ENCODE results near the gene OR9Q2. TPM values are rescaled to one million over a fixed set of nuclear protein-coding genes. Genes with fewer than 3 reads are reported as not detected.

The OR9Q2 gene
- total RNA-seq, 1 experiment from 2014 or later: not detected

DNA sequence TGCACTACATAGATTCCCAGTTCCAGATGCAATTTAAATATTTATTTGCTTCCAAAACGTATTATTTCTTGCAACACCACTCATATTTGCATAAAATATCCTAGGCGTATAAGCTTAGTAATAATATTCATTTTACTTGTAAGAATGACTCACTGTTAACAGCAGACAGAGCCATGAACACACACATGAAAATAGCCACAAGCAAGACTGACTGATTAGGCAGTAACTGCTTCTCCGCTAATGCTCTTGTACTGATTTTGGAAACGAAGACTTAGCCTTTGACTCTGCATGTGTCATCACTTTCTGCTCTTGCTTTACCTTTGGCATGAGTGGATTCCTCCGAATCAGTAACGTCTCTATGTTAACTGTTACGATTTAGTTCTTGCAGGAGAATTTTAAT is 33.9 kb downstream of the OR9Q2 start:
- Histone ChIP-seq H3K27me3 (replicated peaks; ENCODE audit: insufficient read depth, low read depth, low read length, poor library complexity) (no peaks in the 10 kb centered on the region), H3K36me3 (ENCODE audit: insufficient read depth, low read length, poor library complexity, severe bottlenecking) (no peaks in the 10 kb centered on the region), H3K4me3 (ENCODE audit: low read depth, low read length, poor library complexity, severe bottlenecking) (no peak overlapping the region), H3K4me1 (ENCODE audit: insufficient read depth, low read length, poor library complexity, severe bottlenecking) (no peaks in the 10 kb centered on the region), H3K9me3 (ENCODE audit: low read depth, low read length, poor library complexity, severe bottlenecking) (no peaks in the 10 kb centered on the region), H3K27ac (ENCODE audit: low read depth, low read length, poor library complexity, severe bottlenecking) (no peak overlapping the region)
- intact Hi-C loops (cut with micrococcal nuclease; ENCODE audit: unreplicated experiment): no loop called here
- BruUV-seq (replicated peaks): no TSS peak
- ChIA-PET CTCF (no interaction called here), POLR2A (ENCODE audit: low non-redundant PET) (no interaction called here)
- TF ChIP-seq EZH2 (IDR thresholded peaks at IDR 0.05; ENCODE audit: borderline replicate concordance, low read depth, low read length, poor library complexity, severe bottlenecking): no peak
- DNase-seq (ENCODE audit: low spot score): no peak

DNA sequence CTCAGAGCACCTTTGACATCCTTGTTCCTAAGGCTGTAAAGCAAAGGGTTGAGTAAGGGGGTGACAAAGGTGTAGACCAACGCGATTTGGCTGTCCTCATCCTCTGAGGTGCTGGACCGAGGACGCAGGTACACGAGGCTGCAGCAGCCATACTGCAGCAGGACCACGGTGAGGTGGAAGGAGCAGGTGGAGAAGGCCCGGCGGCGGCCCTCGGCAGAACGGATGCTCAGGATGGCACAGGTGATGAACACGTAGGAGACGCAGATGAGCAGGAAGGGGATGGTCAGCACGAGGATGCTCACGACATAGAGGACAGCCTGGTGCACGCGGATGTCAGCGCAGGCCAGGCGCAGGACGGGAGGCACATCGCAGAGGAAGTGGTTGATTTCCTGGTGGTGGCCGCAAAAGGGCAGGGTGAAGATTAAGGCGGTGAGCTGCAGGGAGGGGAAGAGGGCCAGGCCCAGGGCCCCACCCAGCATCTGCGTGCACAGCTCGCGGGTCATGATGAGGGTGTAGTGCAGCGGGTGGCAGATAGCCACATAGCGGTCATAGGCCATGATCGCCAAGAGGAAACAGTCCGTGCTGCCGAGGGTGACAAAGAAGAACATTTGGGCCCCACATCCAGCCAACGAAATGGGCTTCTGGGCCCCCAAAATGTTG is 39.2 kb downstream of the OR9Q2 start:
- H3K27ac ChIP-seq (ENCODE audit: low read depth, low read length, poor library complexity, severe bottlenecking): no peak overlapping the region
- H3K27me3 ChIP-seq (replicated peaks; ENCODE audit: insufficient read depth, low read depth, low read length, poor library complexity): no peaks in the 10 kb centered on the region
- no peak for DNase-seq (ENCODE audit: low spot score)
- no peaks in the 10 kb centered on the region for H3K4me1 ChIP-seq (ENCODE audit: insufficient read depth, low read length, poor library complexity, severe bottlenecking)
- no peaks in the 10 kb centered on the region for H3K9me3 ChIP-seq (ENCODE audit: low read depth, low read length, poor library complexity, severe bottlenecking)
- CTCF ChIA-PET: no interaction called here
- TF ChIP-seq, protein P1, sequence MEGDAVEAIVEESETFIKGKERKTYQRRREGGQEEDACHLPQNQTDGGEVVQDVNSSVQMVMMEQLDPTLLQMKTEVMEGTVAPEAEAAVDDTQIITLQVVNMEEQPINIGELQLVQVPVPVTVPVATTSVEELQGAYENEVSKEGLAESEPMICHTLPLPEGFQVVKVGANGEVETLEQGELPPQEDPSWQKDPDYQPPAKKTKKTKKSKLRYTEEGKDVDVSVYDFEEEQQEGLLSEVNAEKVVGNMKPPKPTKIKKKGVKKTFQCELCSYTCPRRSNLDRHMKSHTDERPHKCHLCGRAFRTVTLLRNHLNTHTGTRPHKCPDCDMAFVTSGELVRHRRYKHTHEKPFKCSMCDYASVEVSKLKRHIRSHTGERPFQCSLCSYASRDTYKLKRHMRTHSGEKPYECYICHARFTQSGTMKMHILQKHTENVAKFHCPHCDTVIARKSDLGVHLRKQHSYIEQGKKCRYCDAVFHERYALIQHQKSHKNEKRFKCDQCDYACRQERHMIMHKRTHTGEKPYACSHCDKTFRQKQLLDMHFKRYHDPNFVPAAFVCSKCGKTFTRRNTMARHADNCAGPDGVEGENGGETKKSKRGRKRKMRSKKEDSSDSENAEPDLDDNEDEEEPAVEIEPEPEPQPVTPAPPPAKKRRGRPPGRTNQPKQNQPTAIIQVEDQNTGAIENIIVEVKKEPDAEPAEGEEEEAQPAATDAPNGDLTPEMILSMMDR (conservative IDR thresholded peaks at IDR 0.05; ENCODE audit: low read depth, low read length): no peak
- TF ChIP-seq EZH2 (IDR thresholded peaks at IDR 0.05; ENCODE audit: borderline replicate concordance, low read depth, low read length, poor library complexity, severe bottlenecking): no peak
- no peaks in the 10 kb centered on the region for H3K36me3 ChIP-seq (ENCODE audit: insufficient read depth, low read length, poor library complexity, severe bottlenecking)
- no peak overlapping the region for H3K4me3 ChIP-seq (ENCODE audit: low read depth, low read length, poor library complexity, severe bottlenecking)
- intact Hi-C loops (cut with micrococcal nuclease; ENCODE audit: unreplicated experiment): no loop called here
- no TSS peak for BruUV-seq (replicated peaks)
- POLR2A ChIA-PET (ENCODE audit: low non-redundant PET): no interaction called here

Other genes starting within 250 kb of the OR9Q2 start
- not detected in 2 replicates for gene OR9Q1, start 165.2 kb upstream of the OR9Q2 start, total RNA-seq (2021)
- not detected in 2 replicates for gene OR6Q1, start 158.1 kb upstream of the OR9Q2 start, total RNA-seq (2021)
- not detected in 2 replicates for gene OR9I1, start 63.5 kb upstream of the OR9Q2 start, total RNA-seq (2021)
- gene OR1S2, start 15.1 kb downstream of the OR9Q2 start, total RNA-seq (2021): not detected in 2 replicates
- gene OR1S1, start 23.6 kb downstream of the OR9Q2 start, total RNA-seq (2021): not detected in 2 replicates
- not detected in 2 replicates for gene OR10Q1, start 39.8 kb downstream of the OR9Q2 start, total RNA-seq (2021)
- not detected in 2 replicates for gene OR10W1, start 79.2 kb downstream of the OR9Q2 start, total RNA-seq (2021)
- not detected in 2 replicates for gene OR5B17, start 170.0 kb downstream of the OR9Q2 start, total RNA-seq (2021)
- not detected in 2 replicates for gene OR5B3, start 217.8 kb downstream of the OR9Q2 start, total RNA-seq (2021)
- not detected in 2 replicates for gene OR5B2, start 239.1 kb downstream of the OR9Q2 start, total RNA-seq (2021)